Measurements from ENCODE around the gene NOTO.

DNA sequence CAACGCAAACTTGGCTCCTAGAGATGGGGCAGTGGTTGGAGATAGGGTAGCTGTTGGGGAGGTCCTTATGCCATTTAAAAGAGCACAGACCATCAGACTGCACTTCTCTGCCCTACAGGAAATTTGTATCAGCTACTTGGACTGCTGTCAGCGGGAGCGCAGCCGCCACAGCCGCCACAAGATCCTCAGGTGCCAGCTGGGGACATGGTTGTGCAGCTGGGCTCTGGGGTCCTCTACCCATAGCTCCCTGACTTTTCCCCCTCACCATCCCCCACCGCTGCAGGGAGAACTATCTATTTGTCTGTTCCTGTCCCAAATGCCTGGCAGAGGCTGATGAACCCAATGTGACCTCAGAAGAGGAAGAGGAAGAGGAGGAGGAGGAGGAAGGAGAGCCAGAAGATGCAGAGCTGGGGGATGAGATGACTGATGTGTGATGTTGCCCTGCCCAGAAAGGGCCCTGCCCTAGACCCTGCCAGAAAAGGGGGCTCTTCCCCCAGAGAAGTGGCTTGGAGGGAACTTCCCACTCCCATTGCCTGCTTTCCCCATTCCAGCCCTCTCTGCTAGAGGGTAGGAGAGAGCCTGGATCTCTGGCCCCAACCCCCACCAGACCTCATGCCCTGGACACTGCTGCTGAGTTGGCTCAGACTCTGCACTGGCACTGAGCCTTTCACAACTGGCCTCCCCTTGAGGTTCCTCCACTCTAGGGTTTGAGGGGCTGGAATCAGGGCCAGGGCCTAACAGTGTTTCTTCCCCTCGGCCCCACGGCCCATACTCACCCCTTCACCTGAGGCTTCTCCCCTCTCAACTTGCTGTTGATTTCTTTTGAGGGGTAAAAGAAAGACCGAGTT lies 23.4 kb downstream of the NOTO start:
- TF ChIP-seq POLR2A (IDR thresholded peaks at IDR 0.05; ENCODE audit: low read depth, low read length) = no peak
- TF ChIP-seq POLR2AphosphoS5 (IDR thresholded peaks at IDR 0.05; ENCODE audit: low read depth, low read length) = no peak

Measured in GM12891 (cell line).